ENCODE measurements around the gene HMGB4. TPM values are rescaled to one million over a fixed set of nuclear protein-coding genes. Genes with fewer than 3 reads are reported as not detected.

HMGB4 gene
- total and polyA plus RNA-seq, 2 of the 4 experiments (the other 2 are of a cell fraction), result not detected

- no peak overlapping the region for H3K23ac ChIP-seq (ENCODE audit: low read depth, low read length)
- no peak overlapping the region for H3K4me3 ChIP-seq (ENCODE audit: insufficient read depth, low read depth, low read length)
- no TSS peak for BruUV-seq (replicated peaks)
- CTCF ChIA-PET, result no interaction called here
- H3K9ac ChIP-seq (ENCODE audit: low read depth, low read length), result no peak overlapping the region
- H3K56ac ChIP-seq (ENCODE audit: extremely low read depth, insufficient read depth, low read length), result no peak overlapping the region
- no peaks in the 10 kb centered on the region for H3K4me1 ChIP-seq (ENCODE audit: control insufficient read depth, insufficient read depth, low read length)
- intact Hi-C loops (cut with micrococcal nuclease) (no loop called here), in situ Hi-C loops (cut with MboI; ENCODE audit: low sequenced_read_pairs) (no loop called here), dilution Hi-C loops (cut with HindIII; ENCODE audit: low sequenced_read_pairs, unreplicated experiment) (no loop called here)
- no peak overlapping the region for H2AK9ac ChIP-seq (replicated peaks; ENCODE audit: low read depth, low read length, poor library complexity)
- DNase-seq, result no peak
- peaks cover 31% of the 10 kb centered on the region for H3K9me3 ChIP-seq (ENCODE audit: control insufficient read depth, insufficient read depth, low read length)
- H2AK5ac ChIP-seq (ENCODE audit: low read depth, low read length), result no peak overlapping the region
- no peak overlapping the region for H3K18ac ChIP-seq (ENCODE audit: low read depth, low read length)
- H3K79me1 ChIP-seq (ENCODE audit: low read depth in 1 of 2, low read length in 2 of 2), result no peaks in the 10 kb centered on the region
- no peak overlapping the region for H4K8ac ChIP-seq (ENCODE audit: low read depth in 2 of 2, low read length in 2 of 2)
- no peak overlapping the region for H2BK5ac ChIP-seq (ENCODE audit: low read depth, low read length, poor library complexity, severe bottlenecking)
- POLR2A ChIA-PET (ENCODE audit: unreplicated experiment), result no interaction called here
- H3K4me2 ChIP-seq (ENCODE audit: low read depth, low read length), result no peak overlapping the region
- no peaks in the 10 kb centered on the region for H3K9me1 ChIP-seq (ENCODE audit: insufficient read depth, low read length)
- H3K4ac ChIP-seq (ENCODE audit: low read depth, low read length), result no peak overlapping the region
- H3K27ac ChIP-seq (ENCODE audit: insufficient read depth, low read length), result no peak overlapping the region
- no peak overlapping the region for H4K5ac ChIP-seq (ENCODE audit: low read depth, low read length)
- no peak overlapping the region for H3K14ac ChIP-seq (replicated peaks; ENCODE audit: low read depth, low read length)
- no peak for ATAC-seq (ENCODE audit: low read depth)
- H2BK20ac ChIP-seq (ENCODE audit: low read depth, low read length), result no peak overlapping the region
- WGBS, 2 experiments (ENCODE audit: extremely low coverage in 2 of 2, insufficient read length in 1 of 2), result 45% methylated on average over 2 of the region's 6 CpGs; no CpG with 5 or more reads in 1 of the 2 experiments
- TF ChIP-seq RFX5 (IDR thresholded peaks at IDR 0.05; ENCODE audit: low read depth, low read length), result no peak
- no peak for TF ChIP-seq NFE2L2 (IDR thresholded peaks at IDR 0.05; ENCODE audit: low read depth, low read length)
- no peak for TF ChIP-seq MAZ (IDR thresholded peaks at IDR 0.05; ENCODE audit: borderline replicate concordance, low read depth, low read length)
- H2AFZ ChIP-seq (replicated peaks; ENCODE audit: low read length, poor library complexity), result no peak overlapping the region
- no peaks in the 10 kb centered on the region for H4K20me1 ChIP-seq (ENCODE audit: insufficient read depth, low read length)
- H3K27me3 ChIP-seq (ENCODE audit: control insufficient read depth, insufficient read depth, low read length), result no peaks in the 10 kb centered on the region
- H4K91ac ChIP-seq (ENCODE audit: insufficient read depth, low read depth, low read length), result no peak overlapping the region
- H2BK15ac ChIP-seq (ENCODE audit: low read depth, low read length), result no peak overlapping the region
- H3K36me3 ChIP-seq (ENCODE audit: control insufficient read depth, insufficient read depth, low read length), result no peaks in the 10 kb centered on the region
- no peak overlapping the region for H2BK120ac ChIP-seq (ENCODE audit: low read depth, low read length)
Measured at GRCh38 chr1:33902486-33903209, 38.8 kb downstream of the HMGB4 start.
